ENCODE data around the gene VPS13D.

Gene VPS13D

DNA sequence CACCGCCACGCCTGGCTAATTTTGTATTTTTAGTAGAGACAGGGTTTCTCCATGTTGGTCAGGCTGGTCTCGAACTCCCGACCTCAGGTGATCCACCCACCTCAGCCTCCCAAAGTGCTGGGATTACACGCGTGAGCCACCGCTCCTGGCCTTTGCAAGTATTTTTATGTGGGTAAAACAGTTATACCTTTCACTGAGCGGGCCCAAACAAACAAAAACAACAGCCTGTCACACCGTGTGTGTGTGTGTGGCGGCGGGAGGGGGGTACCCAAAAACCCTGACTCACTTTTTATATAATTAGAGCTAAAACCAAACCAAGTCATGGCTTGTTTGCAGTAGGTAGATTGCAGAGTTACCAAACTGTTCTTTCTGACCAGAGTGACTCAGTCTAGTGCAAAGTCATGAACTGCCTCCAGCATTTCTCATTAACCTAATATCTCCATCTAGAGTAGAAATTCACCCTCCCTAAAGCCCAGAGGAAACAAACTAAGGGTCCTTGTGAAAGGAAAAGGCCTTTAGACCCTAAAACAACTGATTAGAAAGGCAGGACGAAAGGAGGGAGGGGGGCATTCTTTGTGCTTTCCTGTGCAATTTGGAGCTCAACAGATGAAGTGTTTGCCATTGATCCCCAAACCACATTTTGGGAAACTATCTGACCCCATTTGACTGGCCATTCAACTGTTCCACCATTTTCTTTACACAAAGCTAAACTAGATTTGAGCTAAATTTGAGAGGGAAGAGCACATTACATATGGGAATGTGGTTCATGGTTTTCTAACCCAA, 207.2 kb downstream of the VPS13D start:
- DNase-seq (ENCODE audit: low read depth), result peak; percentile 41
- TF ChIP-seq MYC (IDR thresholded peaks at IDR 0.05; ENCODE audit: low read depth, low read length) (no peak), POLR2A (IDR thresholded peaks at IDR 0.05; ENCODE audit: extremely low read depth, insufficient read length) (no peak), CTCF (IDR thresholded peaks at IDR 0.05; ENCODE audit: low read depth, low read length) (no peak)
- no peak overlapping the region for H3K4me3 ChIP-seq (ENCODE audit: low read depth, low read length)

GRCh38 chr1:12437629-12438028, 207.8 kb downstream of the VPS13D start:
- H3K4me3 ChIP-seq (ENCODE audit: low read depth, low read length), result no peak overlapping the region
- TF ChIP-seq CTCF (IDR thresholded peaks at IDR 0.05; ENCODE audit: low read depth, low read length) (no peak), MYC (IDR thresholded peaks at IDR 0.05; ENCODE audit: low read depth, low read length) (no peak)
- no peak for DNase-seq (ENCODE audit: low read depth)

DNA sequence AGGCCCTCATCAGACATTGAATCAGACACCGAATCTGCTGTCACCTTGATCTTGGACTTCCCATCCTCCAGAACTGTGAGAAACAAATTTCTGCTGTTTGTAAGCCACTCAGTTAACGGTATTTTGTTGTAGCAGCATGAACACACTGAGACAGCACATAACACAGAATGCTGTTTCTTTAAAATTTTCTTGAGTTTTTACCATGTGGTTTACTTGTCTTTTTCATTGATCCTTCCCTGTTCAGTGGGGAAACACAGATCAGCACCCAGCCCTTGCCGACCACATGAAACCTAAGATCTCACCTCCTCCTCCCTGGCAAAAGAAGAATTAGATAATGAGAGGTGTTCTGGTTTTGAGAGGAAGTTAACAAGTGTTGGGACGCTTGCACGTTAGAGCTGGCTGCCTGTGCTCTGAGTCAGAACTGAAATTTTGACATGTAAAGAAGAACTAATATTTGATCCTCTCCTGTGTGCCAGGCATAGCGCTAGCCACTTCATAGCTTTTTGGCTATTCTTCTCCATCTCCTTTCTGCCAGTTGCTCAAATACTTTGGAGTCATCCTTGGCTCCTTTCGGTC, 208.6 kb downstream of the VPS13D start:
- TF ChIP-seq CTCF (IDR thresholded peaks at IDR 0.05; ENCODE audit: low read depth, low read length) (no peak), POLR2A (IDR thresholded peaks at IDR 0.05; ENCODE audit: extremely low read depth, insufficient read length) (no peak), MYC (IDR thresholded peaks at IDR 0.05; ENCODE audit: low read depth, low read length) (no peak)
- TF ChIP-seq, protein P1, sequence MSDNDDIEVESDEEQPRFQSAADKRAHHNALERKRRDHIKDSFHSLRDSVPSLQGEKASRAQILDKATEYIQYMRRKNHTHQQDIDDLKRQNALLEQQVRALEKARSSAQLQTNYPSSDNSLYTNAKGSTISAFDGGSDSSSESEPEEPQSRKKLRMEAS (IDR thresholded peaks at IDR 0.05; ENCODE audit: low read depth, low read length), result no peak
- peak; percentile 42 for DNase-seq (ENCODE audit: low read depth)
- H3K4me3 ChIP-seq (ENCODE audit: low read depth, low read length), result no peak overlapping the region

- no peak overlapping the region for H3K4me3 ChIP-seq (ENCODE audit: low read depth, low read length)
- no peak for DNase-seq (ENCODE audit: low read depth)
- TF ChIP-seq CTCF (IDR thresholded peaks at IDR 0.05; ENCODE audit: low read depth, low read length) (no peak), MYC (IDR thresholded peaks at IDR 0.05; ENCODE audit: low read depth, low read length) (no peak), POLR2A (IDR thresholded peaks at IDR 0.05; ENCODE audit: extremely low read depth, insufficient read length) (no peak)
- TF ChIP-seq, protein P1 (IDR thresholded peaks at IDR 0.05; ENCODE audit: low read depth, low read length), result no peak
These were observed 209.2 kb downstream of the VPS13D start for GRCh38 chr1:12439073-12439472.

GRCh38 chr1:12441414-12442105, 211.7 kb downstream of the VPS13D start:
- TF ChIP-seq POLR2A (IDR thresholded peaks at IDR 0.05; ENCODE audit: extremely low read depth, insufficient read length) (no peak), MYC (IDR thresholded peaks at IDR 0.05; ENCODE audit: low read depth, low read length) (no peak), CTCF (IDR thresholded peaks at IDR 0.05; ENCODE audit: low read depth, low read length) (no peak)
- TF ChIP-seq, protein P1 (IDR thresholded peaks at IDR 0.05; ENCODE audit: low read depth, low read length), result no peak
- no peak for DNase-seq (ENCODE audit: low read depth)
- no peak overlapping the region for H3K4me3 ChIP-seq (ENCODE audit: low read depth, low read length)
